ENCODE data around the gene INSIG2.

The INSIG2 gene

DNA sequence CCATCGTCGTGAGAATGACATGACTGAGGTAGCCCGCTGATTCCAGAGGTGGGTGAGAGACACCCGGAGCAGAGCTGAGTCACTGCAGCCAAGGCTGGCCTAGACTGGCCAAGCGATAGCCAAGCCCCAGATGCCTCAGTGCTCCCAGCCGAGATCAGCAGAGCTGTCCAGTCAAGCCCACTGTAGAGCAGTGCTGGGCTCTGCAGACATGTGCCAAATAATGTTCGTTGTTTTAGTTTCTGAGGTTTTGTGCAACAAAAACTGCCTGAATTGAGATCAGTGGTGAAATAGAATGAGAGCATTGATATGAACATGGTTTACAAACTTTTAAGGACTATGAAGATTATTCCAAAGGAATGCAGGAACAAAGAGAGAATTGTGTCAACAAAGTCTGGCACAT is 42.1 kb downstream of the INSIG2 start:
- DNase-seq (ENCODE audit: low spot score) = no peak

DNA sequence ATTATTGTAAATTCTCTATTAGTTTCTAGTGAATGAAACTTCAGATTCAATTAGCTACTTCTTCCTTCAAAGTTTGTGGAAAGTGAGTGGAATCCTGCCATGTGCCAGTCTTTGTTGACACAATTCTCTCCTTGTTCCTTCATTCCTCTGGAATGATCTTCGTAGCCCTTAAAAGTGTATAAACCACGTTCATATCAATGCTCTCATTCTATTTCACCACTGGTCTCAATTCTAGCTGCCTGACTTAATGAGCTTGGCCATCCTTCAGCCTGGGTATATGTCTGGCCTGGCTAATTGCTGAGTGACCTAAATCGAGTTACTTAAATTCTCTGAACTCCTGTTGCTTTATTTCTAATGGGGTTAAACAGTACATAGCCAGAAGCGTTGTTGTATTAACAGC is 43.5 kb downstream of the INSIG2 start:
- no peak for DNase-seq (ENCODE audit: low spot score)

DNA sequence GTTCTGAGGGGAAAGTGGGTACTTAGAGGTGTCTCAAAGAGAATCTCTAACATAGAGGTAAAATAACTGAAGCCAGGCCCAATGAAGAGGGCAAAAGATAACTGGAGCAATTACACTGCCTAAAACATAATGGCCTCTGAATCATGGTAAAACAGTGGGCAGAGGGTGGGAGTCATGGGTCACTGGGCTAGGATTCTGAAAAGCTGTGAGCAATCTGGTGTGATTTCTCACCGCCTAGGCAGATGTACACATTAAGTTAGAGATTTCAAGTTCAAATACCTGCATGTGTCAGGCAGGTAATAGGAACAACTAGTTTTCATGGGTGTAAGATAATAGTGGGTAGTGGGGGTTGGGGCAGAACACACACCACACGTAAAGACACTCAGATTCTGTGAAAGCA is 45.6 kb downstream of the INSIG2 start:
- no peak for DNase-seq (ENCODE audit: low spot score)

DNA sequence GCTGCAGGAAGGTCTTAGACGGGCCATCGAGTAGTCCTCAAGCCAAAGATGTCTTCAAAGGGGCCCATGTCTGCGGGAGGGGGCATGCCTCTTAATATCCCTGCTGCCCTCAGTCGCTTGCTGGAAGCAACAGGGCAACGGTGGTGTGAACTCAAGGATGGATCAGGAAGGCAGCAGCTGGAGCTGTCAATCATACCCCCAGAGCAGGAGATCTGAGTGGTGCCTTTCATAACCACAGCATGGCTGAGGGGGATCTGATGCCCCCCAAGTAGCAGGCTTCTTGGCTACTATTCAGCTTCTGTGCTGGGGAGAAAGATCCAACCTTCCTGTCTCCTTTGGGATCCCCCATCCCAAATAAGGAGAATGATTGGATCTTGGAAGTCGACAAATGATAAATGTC is 46.4 kb downstream of the INSIG2 start:
- DNase-seq (ENCODE audit: low spot score) = no peak

DNA sequence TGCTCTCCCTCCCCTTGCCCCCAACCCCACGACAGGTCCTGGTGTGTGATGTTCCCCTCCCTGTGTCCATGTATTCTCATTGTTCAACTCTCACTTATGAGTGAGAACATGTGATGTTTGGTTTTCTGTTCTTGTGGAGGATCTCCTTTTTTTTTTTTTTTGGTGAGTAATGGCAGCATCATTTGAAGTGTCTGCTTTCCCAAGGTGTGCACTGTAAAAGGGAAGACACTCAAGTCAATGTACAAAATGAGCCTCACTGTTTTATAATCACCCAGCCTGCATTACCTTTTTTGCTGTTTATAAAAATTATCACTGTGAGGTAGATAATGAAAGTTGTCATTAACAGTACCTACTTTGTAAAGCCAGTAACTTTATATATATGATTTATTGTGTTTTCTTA is 56.9 kb downstream of the INSIG2 start:
- DNase-seq (ENCODE audit: low spot score) = no peak

DNA sequence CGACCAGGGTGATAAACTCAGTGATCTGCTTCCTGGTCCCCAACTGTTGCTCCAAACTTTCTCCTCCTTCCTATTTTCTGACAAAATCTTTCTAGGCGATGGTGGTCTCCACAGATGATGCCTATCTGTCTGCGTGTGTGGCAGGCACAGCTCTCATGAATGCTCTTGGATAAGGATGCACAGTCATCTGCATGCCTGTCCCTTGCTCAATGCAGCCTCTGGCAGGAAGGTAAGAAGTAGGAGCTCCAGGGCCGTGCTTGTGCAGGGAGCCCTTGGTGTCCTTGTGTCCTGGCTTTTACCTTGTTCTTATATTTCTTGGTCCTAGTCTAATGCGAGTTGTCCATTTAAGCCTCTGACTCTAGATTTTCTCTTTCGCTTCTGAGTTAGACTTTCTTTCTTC is 57.5 kb downstream of the INSIG2 start:
- DNase-seq (ENCODE audit: low spot score) = no peak

DNA sequence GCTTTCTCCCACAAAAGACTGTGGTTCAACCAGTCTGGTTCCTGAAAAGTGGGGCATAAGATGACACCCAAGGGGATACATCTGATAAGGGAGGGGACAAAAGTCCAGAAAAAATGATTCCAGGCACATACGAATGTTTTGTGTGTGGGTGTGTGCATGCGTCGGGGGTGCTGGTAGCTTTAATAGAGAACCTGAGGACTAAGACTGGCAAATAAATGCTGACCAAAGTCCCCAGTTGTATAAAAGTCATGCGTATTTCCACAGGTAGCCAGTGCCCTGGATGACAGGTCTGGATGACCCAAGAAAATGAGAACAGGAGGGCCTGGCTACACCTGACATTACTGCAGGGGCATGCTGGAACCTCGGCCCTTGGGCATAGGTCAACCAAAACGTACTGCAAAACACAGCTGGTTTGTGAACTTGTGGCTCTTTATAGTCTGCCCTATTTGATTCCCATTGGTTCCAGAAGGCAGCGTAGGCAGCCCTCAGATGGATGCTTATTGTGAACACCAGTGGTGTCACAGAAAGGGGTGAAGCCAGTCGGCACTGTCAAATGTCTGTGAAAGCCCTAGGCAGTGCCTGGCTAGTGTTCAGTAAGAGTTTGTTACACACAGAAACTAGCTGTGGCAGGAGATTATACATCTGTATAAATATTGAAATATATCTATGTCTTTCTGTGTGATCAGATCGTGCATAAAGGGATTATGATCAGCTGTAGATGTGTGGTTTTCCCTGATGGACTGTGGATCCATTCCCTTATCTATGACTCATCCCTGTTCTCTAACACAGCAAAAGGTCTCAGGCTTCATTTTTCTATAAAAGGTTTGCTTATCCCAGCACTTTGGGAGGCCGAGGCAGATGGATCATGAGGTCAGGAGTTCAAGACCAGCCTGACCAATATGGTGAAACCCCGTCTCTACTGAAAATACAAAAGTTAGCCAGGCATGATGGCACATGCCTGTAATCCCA is 58.3 kb downstream of the INSIG2 start:
- DNase-seq (ENCODE audit: low spot score) = no peak

DNA sequence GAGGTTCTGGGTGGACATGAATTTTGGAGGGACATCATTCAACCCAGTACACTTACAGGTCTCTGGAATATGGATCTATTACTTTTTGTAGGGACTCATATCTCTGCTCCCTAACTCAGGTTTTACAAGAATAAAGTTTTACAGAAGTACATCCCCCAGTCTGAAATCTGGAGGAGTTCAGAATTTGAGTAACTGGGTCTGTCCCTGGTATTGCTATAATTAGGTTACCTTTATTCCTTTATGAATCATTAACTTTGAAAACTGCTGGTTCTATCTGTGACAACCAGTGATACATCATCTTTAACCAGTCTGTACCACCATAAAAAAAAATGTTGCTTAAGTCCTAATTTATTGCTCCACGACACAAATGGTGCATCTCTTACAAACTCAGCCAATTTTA is 59.9 kb downstream of the INSIG2 start:
- no peak for DNase-seq (ENCODE audit: low spot score)

DNA sequence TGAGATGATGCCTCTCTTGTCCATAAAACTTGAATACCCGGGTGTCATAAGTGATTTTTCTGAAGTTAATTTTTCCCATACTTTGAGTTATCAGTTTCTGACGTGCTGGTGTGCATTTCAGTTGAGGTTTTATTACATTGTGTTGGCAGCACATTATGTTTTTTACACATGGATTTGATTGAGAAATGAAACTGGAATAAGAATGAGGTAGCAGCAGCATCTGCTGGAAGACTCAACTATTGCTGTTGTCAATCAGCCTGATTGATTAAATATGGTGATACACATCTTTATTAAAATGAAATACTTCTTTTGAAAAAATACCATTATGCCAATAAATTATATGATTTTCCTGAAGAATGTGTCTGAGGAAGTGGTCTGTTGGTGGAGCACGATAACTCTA is 60.5 kb downstream of the INSIG2 start:
- DNase-seq (ENCODE audit: low spot score) = no peak

DNA sequence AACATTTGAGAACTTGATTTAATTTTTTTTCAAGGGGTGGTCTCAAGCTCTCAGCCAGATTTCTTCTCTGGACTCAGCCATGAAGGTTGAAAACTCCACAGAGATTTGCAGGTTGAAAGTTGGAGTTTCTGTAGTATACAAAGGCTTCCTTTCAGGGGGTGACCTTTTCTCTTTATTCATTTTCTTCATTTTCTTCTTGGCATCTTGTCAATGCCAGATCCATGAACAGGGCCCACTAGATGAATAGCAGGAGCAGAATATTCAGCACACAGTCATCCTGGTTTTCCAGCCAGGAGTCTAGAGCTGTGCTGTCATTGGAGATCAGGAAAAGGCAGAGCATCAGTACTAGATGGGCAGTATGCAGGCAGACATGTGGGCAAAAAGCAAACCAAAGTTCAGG is 62.0 kb downstream of the INSIG2 start:
- DNase-seq (ENCODE audit: low spot score) = no peak

DNA sequence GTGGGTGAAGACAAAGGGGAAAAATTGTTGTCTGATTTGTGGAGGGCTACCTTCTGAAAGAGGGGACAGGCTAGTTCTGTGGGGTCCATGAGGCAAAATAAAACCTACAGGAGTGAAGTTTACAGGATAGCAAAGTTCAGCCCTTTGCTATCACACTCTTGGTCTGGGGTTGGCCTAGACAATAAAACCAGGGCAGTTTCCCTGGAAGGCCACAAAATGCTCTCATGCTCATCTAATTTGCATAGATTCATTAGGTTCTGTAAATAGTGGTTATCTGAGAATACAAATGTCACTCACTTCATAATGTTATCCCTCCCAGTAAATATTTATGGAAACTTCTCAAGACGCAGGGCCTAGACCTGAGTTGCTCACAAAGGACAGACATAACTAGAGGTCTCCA is 63.6 kb downstream of the INSIG2 start:
- DNase-seq (ENCODE audit: low spot score) = no peak

DNA sequence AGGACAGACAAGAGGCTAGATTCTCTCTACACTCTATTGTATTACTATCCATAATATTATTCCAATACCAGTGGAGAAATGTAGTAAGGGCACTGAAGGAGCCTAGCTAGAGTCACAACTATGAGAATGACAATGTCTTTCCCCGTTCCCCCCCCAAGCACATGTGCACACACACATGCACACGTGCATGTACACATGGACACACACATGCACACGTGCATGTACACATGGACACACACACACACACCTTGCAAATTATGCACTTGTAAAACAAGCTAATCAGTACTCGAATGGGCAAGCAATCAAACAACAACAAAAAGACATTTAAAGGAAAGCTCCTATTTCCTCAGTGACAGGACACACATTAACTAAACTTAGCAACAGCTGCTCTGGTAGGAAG is 65.2 kb downstream of the INSIG2 start:
- DNase-seq (ENCODE audit: low spot score) = no peak

DNA sequence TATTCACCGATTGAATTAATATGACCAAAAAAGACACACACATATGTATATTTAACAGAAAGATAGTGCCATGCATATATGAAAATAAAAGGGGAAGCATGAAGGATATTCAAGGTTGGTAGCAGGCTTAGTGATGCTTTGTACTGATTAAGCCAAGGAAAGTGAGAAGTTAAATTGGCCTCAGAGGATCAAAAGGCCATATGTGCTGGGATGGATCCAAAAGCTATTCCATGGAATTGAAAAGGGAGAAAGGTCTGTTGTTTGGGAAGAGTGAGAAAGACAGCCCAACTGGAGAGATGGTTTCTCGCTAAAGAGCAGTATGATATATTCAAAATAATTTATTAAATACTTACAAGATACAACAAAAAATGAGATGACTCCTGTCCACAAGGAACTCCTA is 65.9 kb downstream of the INSIG2 start:
- no peak for DNase-seq (ENCODE audit: low spot score)
